T-helper 9 cell (primary cell): ENCODE results near the gene EMILIN1.

Experiments
- DNase-seq: peaks from one replicate; pipeline ENCODE4 v3.0.0-alpha.2; 2020

EMILIN1 gene

DNA sequence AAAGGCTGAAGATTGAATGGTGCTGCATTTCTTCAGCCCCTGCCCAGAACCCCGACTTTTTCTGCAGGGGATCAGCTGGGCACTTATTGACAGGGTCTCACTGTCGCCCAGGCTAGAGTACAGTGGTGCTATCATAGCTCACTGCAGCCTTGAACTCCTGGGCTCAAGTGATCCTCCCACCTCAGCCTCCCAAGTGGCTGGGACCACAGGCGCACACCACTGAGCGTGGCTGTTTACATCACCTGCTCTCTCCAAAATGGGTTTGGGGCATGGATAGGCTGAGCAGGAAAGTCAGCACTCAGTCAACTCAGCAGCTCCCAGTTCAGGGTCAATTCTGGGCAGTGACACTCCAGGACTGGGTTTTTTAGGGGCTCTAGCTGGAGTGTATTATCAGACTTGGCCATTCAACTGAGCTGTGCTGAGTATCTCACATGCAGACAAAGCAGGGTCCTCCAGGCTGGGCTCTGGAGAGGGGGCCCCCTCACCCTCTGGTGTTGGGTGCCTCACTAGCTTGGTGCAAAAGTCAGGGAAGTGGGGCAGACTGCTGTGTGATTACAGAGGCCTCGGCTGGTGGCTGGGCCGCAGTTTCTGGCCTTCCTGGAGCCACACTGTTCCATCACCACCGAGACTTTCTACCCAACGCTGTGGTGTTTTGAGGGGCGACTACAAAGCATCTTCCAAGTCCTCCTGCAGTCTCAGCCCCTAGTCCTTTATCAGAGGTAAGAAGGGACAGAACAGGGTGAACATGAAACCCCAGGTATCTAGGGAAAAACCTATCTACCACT lies 49.7 kb downstream of the EMILIN1 start:
- DNase-seq, result no peak

GRCh38 chr2:27128668-27129571 lies 50.5 kb downstream of the EMILIN1 start:
- DNase-seq, result no peak

GRCh38 chr2:27130396-27130795 lies 52.0 kb downstream of the EMILIN1 start:
- no peak for DNase-seq

GRCh38 chr2:27131429-27131828 lies 53.0 kb downstream of the EMILIN1 start:
- DNase-seq, result no peak

GRCh38 chr2:27133195-27133875 lies 54.9 kb downstream of the EMILIN1 start:
- no peak for DNase-seq

- DNase-seq, result peak; percentile 97
These were observed 55.7 kb downstream of the EMILIN1 start, which contains the start of gene PREB for GRCh38 chr2:27133905-27134780. Gene PREB (minus strand): TSS chr2:27134636. CDS start chr2:27134421, 215 bp downstream.

DNA sequence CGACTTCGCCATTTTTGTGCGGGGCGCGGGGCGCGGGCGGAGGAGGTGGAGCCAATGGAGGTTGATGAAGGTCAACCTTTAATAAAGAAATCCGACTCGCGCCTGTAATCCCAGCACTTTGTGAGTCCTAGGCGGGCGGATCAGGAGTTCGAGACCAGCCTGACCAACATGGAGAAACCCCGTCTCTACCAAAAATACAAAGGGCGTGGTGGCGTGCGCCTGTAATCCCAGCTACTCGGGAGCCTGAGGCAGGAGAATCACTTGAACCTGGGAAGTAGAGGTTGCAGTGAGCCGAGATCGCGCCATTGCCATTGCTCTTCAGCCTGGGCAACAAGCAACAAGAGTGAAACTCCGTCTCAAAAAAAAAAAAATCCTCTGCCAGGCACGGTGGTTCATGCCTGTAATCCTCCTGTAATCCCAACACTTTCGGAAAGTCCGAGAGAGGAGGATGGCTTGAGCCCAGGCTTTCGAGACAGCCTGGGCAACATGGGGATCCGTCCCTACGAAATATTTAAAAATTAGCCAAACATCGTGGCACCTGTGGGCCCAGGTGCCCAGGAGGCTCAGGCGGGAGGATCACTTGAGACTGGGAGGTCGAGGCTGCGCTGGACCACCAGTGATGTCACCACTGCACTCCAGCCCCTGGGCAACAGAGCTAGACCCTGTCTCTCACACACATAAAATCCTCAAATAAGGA lies 56.5 kb downstream of the EMILIN1 start:
- no peak for DNase-seq

- DNase-seq, result no peak
These were observed 57.1 kb downstream of the EMILIN1 start for GRCh38 chr2:27135478-27135955.
